Right atrium auricular region (tissue), 2 donors: ENCODE data around the gene RPGR. TPM values are rescaled to one million over a fixed set of nuclear protein-coding genes. Genes with fewer than 3 reads are reported as not detected.
A peak's percentile ranks its signal among the peaks of the same experiment; 100 is the strongest.

Source experiments
- DNase-seq: peaks from one replicate; pipeline ENCODE4 v3.0.0-alpha.2; 2019; ENCODE audit warnings: low spot score
- H3K27ac ChIP-seq, 2 donors: fragments of 200-600 bp; sonication (generic); 1 replicate in 1 of 2; 2 replicates in 1 of 2; pipeline ENCODE4 v1.5.1; 2016 to 2019
- H3K27me3 ChIP-seq, 2 donors: fragments of 200-600 bp; sonication (generic); one replicate each; pipeline versions ENCODE4 v1.5.1 to v1.6.0; 2017 to 2019
- H3K36me3 ChIP-seq: fragments of 200-600 bp; sonication (generic); one replicate; pipeline ENCODE4 v1.5.1; 2016
- H3K4me1 ChIP-seq, 2 donors: fragments of 200-600 bp; sonication (generic); one replicate each; pipeline versions ENCODE4 v1.5.1 to v1.6.0; 2017 to 2019
- H3K4me3 ChIP-seq, 2 donors: fragments of 200-600 bp; sonication (generic); 1 replicate in 1 of 2; 2 replicates in 1 of 2; pipeline ENCODE4 v1.5.1; 2017 to 2019; ENCODE audit warnings: mild to moderate bottlenecking in 1 of 2, moderate library complexity in 1 of 2
- H3K9me3 ChIP-seq, 2 donors: fragments of 200-600 bp; sonication (generic); one replicate each; pipeline ENCODE4 v1.5.1; 2019
- total RNA-seq, 2 donors: library from RNA; depleted of rRNA; stranded (reverse); fragments of >200 nt; gene quantifications; one replicate each; pipeline ENCODE4 v1.1.0, GENCODE V29; 2016
- TF ChIP-seq, protein P1 (sequence below), 2 donors: fragments of 200-600 bp; sonication (generic); IDR thresholded peaks; one replicate each; pipeline ENCODE4 v1.5.1; 2019; ENCODE audit warnings: antibody characterized with exemption in 2 of 2

RPGR gene
- total RNA-seq, 2 donors from 2014 or later: 4.6 to 11.0 TPM

DNA sequence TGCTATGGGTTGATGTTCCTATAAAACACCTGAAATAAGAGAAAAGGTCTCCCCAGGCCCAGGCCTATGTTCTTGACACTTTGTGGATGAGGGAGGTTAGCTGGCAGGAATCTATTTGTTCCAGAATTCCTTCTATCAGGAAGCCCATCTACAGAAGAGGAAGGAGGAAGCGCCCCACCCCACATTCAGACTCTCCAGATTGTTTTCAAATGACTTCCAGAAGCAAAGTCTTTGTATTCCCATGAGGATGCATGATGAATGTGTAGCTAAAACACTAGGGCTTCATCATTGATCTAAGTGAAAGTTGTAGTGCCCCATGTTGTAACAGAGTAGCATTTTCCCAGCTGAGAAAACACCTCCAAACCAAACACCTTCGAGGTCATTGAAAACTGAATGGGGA is 41.5 kb upstream of the RPGR start:
- no peaks in the 10 kb centered on the region for H3K27me3 ChIP-seq
- H3K4me1 ChIP-seq: no peaks in the 10 kb centered on the region
- no peak for DNase-seq
- H3K36me3 ChIP-seq: no peaks in the 10 kb centered on the region
- H3K27ac ChIP-seq: no peak overlapping the region
- H3K4me3 ChIP-seq: no peak overlapping the region
- TF ChIP-seq, protein P1, sequence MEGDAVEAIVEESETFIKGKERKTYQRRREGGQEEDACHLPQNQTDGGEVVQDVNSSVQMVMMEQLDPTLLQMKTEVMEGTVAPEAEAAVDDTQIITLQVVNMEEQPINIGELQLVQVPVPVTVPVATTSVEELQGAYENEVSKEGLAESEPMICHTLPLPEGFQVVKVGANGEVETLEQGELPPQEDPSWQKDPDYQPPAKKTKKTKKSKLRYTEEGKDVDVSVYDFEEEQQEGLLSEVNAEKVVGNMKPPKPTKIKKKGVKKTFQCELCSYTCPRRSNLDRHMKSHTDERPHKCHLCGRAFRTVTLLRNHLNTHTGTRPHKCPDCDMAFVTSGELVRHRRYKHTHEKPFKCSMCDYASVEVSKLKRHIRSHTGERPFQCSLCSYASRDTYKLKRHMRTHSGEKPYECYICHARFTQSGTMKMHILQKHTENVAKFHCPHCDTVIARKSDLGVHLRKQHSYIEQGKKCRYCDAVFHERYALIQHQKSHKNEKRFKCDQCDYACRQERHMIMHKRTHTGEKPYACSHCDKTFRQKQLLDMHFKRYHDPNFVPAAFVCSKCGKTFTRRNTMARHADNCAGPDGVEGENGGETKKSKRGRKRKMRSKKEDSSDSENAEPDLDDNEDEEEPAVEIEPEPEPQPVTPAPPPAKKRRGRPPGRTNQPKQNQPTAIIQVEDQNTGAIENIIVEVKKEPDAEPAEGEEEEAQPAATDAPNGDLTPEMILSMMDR (IDR thresholded peaks at IDR 0.05): no peak
- H3K9me3 ChIP-seq: no peaks in the 10 kb centered on the region

DNA sequence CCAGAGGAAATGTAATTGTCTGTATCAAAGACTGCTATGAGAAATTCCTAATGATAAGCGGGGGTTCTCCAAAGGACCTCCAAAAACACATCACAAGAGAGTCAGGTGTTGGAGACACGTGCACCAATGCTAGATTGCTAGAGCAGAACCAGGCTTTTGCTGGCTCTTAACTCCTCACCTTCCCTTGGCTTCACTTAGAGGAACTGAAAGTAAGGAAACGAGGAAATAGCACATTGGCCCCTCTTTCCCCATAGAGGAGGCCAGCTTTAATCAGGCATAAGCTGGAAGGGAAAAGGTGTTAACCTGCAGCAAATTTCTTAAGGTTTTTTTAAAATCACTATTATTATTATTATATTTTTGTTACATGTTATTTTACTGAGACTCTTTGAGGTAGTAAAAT is 38.6 kb upstream of the RPGR start:
- Histone ChIP-seq H3K36me3 (no peaks in the 10 kb centered on the region), H3K27me3 (no peaks in the 10 kb centered on the region), H3K4me1 (no peaks in the 10 kb centered on the region), H3K4me3 (no peak overlapping the region), H3K9me3 (no peaks in the 10 kb centered on the region), H3K27ac (no peak overlapping the region)
- TF ChIP-seq, protein P1 (IDR thresholded peaks at IDR 0.05): no peak
- DNase-seq: no peak

DNA sequence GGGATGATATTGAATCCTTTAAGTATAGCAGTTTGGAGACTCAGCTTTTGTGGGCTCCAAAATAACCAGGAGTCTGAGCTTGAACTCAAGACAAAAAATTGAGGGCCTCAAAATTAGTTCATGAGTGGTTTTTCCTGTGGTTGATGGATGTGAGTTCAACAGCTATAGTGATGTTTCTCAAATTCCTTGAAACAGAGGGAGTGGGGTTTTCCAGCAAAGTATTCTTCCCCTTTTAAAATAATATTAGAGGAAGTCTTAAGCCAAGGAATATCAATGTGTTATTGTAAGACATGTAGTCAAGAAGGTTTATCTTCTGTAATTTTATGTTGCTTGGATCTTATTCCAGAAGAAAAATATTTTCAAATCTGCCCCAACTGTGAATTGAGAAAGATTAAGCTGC is 35.7 kb upstream of the RPGR start:
- Histone ChIP-seq H3K4me3 (no peak overlapping the region), H3K9me3 (no peaks in the 10 kb centered on the region), H3K4me1 (no peaks in the 10 kb centered on the region), H3K27me3 (no peaks in the 10 kb centered on the region), H3K27ac (no peak overlapping the region), H3K36me3 (no peaks in the 10 kb centered on the region)
- TF ChIP-seq, protein P1 (IDR thresholded peaks at IDR 0.05): no peak
- no peak for DNase-seq

DNA sequence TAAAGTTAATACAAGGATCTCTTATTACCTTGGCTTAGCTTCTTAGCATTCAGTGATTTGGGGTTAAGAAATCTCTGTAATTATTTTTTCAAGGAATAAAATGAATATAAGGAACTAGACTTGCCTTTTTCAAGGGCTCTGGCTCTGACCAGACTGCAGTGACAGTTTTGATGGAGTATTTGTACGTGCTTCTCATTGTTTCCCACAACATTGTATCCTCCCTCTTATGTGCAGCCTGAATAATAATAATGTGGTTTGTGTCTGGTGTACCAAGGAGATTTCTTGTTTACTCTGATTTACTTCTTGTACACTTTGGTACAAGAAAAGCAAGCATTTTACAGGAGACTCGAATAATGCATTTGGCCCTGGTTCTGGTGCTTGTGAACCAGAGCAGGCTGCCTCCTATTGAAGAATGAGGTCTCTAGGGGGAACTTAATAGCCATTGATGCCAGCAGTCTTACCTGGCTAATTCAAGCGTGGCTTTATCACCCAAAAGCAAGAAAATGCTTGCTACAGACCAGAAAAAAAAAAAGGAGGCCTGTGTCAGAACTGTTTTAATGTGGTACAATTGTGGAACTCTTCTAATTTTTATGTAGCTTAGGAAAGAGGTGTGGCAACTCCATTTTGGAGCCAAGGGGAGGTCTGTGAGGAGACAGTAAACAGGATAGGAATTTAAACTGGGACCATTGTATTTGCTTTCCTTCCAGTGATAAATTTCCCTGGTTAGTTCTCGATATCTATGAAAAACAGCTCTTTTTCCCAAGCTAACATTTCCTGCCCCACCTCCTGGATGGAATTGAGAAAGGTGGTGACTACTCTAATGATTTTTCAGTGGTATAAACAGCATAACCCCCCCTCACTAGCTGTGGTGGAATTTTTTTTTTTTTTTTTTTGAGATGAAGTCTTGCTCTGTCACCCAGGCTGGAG is 30.7 kb upstream of the RPGR start:
- no peaks in the 10 kb centered on the region for H3K27me3 ChIP-seq
- H3K4me1 ChIP-seq: no peaks in the 10 kb centered on the region
- H3K4me3 ChIP-seq: no peak overlapping the region
- no peak for DNase-seq
- no peaks in the 10 kb centered on the region for H3K9me3 ChIP-seq
- TF ChIP-seq, protein P1 (IDR thresholded peaks at IDR 0.05): no peak
- H3K27ac ChIP-seq: peak overlapping the region in 1 of 2 donors; percentile 35
- H3K36me3 ChIP-seq: no peaks in the 10 kb centered on the region

DNA sequence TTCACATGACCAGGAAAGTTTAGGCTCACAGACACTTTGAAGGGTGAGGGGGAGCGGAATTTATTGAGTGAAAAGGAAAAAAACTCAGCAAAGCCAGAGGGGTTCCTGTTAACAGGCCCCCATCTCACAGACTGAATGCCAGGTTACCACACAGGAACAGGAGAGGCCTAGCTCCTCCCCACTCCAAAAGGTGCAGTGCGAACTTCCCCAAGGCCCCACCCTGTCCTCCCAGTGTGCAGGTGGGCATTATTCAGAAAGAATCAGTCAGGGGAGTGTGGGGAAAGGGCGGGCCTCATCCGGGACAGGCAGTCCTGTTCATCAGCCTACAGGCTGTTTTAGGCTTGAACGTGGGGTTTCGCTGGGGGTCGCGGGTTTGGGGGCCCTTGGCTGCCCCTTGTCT is 29.1 kb upstream of the RPGR start:
- Histone ChIP-seq H3K36me3 (no peaks in the 10 kb centered on the region), H3K27me3 (no peaks in the 10 kb centered on the region), H3K27ac (peak overlapping the region in 1 of 2 donors; percentile 35), H3K4me3 (no peak overlapping the region), H3K9me3 (no peaks in the 10 kb centered on the region), H3K4me1 (no peaks in the 10 kb centered on the region)
- TF ChIP-seq, protein P1 (IDR thresholded peaks at IDR 0.05): no peak
- no peak for DNase-seq
